ENCODE results near the gene GALNTL6. TPM values are rescaled to one million over a fixed set of nuclear protein-coding genes. Genes with fewer than 3 reads are reported as not detected.

The GALNTL6 gene
- total and polyA plus RNA-seq, 2 experiments from 2014 or later, result 0.38 to 0.40 TPM

GRCh38 chr4:172127168-172127567, 314.0 kb downstream of the GALNTL6 start (continued):
- TF ChIP-seq ZNF462 (CRISPR knock-in tag; IDR thresholded peaks at IDR 0.05), result no peak
- TF ChIP-seq CREB1 (CRISPR knock-in tag; IDR thresholded peaks at IDR 0.05; ENCODE audit: low read depth), result no peak
- no peak for TF ChIP-seq EZH2 (IDR thresholded peaks at IDR 0.05; ENCODE audit: low read depth, unreplicated experiment)
- TF ChIP-seq POLR2AphosphoS5 (IDR thresholded peaks at IDR 0.05; ENCODE audit: low read depth), result no peak
- no peak for TF ChIP-seq REST (IDR thresholded peaks at IDR 0.05; ENCODE audit: unreplicated experiment)
- no peak for TF ChIP-seq JUNB (IDR thresholded peaks at IDR 0.05; ENCODE audit: unreplicated experiment)
- TF ChIP-seq CTCF (conservative IDR thresholded peaks at IDR 0.05; ENCODE audit: low read depth in 2 of 2), result no peak
- TF ChIP-seq EZH2phosphoT487 (IDR thresholded peaks at IDR 0.05; ENCODE audit: unreplicated experiment), result no peak
